GM12891 (cell line): ENCODE data around the gene LPIN2.
"Not testable (repeated sequence)": the region's sequence is repeated elsewhere in the genome, so short reads cannot be mapped to it uniquely, and the experiment has no call there.

ENCODE experiments used
- DNase-seq: peaks from one replicate; pipeline ENCODE4 v3.0.0; 2011; ENCODE audit warnings: low spot score; ENCODE audit not compliant: insufficient read length
- FAIRE-seq: peaks from 2 replicates; lab custom pipeline; 2011; peaks lifted over from hg19 to GRCh38; lab: Jason Lieb, UNC
- PAX5 ChIP-seq: IDR thresholded peaks from 2 replicates; pipeline ENCODE4 v1.6.1; 2011; ENCODE audit warnings: low read length, moderate library complexity, mild to moderate bottlenecking; ENCODE audit not compliant: insufficient read depth, severe bottlenecking
- POLR2A ChIP-seq: IDR thresholded peaks from 2 replicates; pipeline ENCODE4 v1.6.1; 2011; ENCODE audit warnings: low read depth, low read length, control low read depth
- POLR2AphosphoS5 ChIP-seq: IDR thresholded peaks from 2 replicates; pipeline ENCODE4 v1.6.1; 2011; ENCODE audit warnings: low read depth, low read length, control low read depth
- POU2F2 ChIP-seq: IDR thresholded peaks from 2 replicates; pipeline ENCODE4 v1.6.1; 2011; ENCODE audit warnings: low read depth, mild to moderate bottlenecking, control low read depth, low read length, moderate library complexity
- SPI1 ChIP-seq: IDR thresholded peaks from 2 replicates; pipeline ENCODE4 v1.6.1; 2011; ENCODE audit warnings: low read depth, low read length, control low read depth
- TAF1 ChIP-seq: IDR thresholded peaks from 2 replicates; pipeline ENCODE4 v1.6.1; 2011; ENCODE audit warnings: low read depth, low read length, control low read depth

LPIN2 gene

DNA sequence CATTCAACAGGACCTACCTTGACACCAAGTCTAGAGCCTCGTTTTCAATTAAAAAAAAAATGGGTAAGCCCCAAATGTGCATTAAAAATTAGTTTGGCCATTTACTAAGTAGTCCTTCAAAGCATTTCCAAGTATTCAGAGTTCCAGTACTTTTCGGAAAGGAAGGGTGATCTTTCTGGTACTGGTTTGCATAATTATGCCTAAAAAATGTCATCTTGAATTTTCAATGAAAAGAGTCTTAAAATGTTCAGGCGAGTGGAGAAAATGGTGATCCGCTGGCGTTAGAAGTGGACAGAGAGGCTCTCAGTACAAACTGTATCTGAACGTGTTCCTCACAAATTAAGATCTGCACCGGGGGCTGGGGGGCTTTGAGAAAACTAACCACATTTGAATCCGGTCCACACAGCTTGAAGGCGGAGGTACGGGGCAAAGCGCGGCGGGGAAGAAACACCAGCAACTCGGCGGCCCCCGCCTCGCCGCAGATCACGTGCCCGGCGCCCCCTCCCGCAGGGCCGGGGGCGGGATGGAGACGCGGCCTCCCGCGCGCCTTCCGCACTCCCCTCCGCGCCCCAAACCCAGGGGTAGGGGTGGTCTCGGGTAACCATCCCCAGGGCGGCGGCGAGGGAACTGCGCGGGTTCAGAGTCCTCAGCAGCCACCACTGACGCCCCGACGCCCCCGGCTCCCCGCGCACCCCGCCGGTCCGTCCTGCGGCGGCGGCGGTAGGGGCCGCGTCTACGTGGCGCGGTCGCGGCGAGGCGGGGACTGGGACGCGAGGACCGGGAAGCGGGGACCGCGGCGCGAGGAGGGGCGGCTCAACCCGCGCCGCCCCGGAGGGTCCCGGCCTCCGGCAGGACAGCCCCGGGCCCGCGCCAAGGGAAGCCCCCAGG lies 564 bp downstream of the LPIN2 start:
- peak; percentile 31 for DNase-seq

GRCh38 chr18:3010086-3010485 lies 2.9 kb downstream of the LPIN2 start:
- DNase-seq (no peak), FAIRE-seq (no peak)
- no peak for TF ChIP-seq POLR2A
- no peak for TF ChIP-seq POLR2AphosphoS5
- TF ChIP-seq PAX5, result no peak
- TF ChIP-seq SPI1, result no peak
- no peak for TF ChIP-seq POU2F2
- no peak for TF ChIP-seq TAF1

More for the DNA sequence above, 564 bp downstream of the LPIN2 start:
- TF ChIP-seq POU2F2, result no peak
- TF ChIP-seq POLR2A, result no peak
- no peak for TF ChIP-seq PAX5
- TF ChIP-seq TAF1, result no peak
- TF ChIP-seq SPI1, result no peak
- no peak for TF ChIP-seq POLR2AphosphoS5
- peak; percentile 55 for FAIRE-seq

DNA sequence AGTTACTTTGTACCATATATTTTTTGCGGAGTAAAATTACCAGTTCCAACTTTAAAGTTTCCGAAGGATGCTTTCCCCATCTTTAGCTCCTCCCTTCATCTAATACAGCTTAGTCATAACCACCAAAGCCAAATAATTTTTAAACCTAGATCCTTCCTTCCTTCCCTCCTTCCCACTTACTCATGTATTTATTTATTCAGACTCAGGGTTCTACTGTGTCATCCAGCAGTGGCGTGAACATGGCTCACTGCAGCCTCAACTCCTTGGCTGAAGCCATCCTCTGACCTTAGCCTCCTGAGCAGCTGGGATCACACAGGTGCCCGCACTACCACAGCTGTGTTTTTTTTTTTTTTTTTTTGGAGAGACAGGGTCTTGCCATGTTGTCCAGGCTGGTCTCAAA lies 4.4 kb downstream of the LPIN2 start:
- TF ChIP-seq POLR2A, result no peak
- no peak for TF ChIP-seq PAX5
- no peak for TF ChIP-seq SPI1
- TF ChIP-seq POU2F2, result no peak
- TF ChIP-seq TAF1, result no peak
- no peak for TF ChIP-seq POLR2AphosphoS5
- DNase-seq, result no peak
- FAIRE-seq, result no peak

GRCh38 chr18:3007491-3007890 lies 5.5 kb downstream of the LPIN2 start:
- no peak for DNase-seq
- FAIRE-seq, result no peak
- TF ChIP-seq PAX5, result no peak
- TF ChIP-seq POLR2A, result no peak
- TF ChIP-seq POLR2AphosphoS5, result no peak
- TF ChIP-seq SPI1, result no peak
- TF ChIP-seq POU2F2, result no peak
- TF ChIP-seq TAF1, result no peak

DNA sequence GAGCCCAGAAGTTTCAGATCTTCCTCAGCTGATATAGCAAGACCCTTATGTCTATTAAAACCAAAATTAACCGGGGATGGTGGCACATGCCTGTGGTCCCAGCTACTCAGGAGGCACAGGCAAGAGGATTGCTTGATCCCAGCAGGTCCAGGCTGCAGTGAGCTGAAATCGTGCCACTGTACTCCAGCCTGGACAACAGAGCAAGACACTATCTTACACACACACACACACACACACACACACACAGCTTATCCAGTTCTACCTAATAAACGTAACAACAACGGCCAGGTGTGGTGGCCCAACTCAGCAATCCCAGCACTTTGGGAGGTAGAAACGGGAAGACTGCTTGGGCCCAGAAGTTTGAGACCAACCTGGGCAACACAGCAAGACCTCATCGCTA lies 7.5 kb downstream of the LPIN2 start:
- DNase-seq (no peak), FAIRE-seq (no peak)
- TF ChIP-seq TAF1 (no peak), POU2F2 (no peak), SPI1 (no peak), POLR2AphosphoS5 (no peak), POLR2A (no peak), PAX5 (no peak)

GRCh38 chr18:3003766-3004165 lies 9.2 kb downstream of the LPIN2 start:
- DNase-seq, FAIRE-seq: not testable (repeated sequence)

- TF ChIP-seq TAF1 (no peak), SPI1 (no peak), POLR2AphosphoS5 (no peak), POU2F2 (no peak), PAX5 (no peak), POLR2A (no peak)
- FAIRE-seq, result no peak
- DNase-seq, result no peak
Observed at GRCh38 chr18:3002732-3003131, 10.2 kb downstream of the LPIN2 start.

- FAIRE-seq, result no peak
- no peak for TF ChIP-seq POLR2AphosphoS5
- TF ChIP-seq POU2F2, result no peak
- no peak for TF ChIP-seq PAX5
- no peak for TF ChIP-seq POLR2A
- no peak for TF ChIP-seq TAF1
- DNase-seq, result no peak
Observed at GRCh38 chr18:2998644-2999043, 14.3 kb downstream of the LPIN2 start.

DNA sequence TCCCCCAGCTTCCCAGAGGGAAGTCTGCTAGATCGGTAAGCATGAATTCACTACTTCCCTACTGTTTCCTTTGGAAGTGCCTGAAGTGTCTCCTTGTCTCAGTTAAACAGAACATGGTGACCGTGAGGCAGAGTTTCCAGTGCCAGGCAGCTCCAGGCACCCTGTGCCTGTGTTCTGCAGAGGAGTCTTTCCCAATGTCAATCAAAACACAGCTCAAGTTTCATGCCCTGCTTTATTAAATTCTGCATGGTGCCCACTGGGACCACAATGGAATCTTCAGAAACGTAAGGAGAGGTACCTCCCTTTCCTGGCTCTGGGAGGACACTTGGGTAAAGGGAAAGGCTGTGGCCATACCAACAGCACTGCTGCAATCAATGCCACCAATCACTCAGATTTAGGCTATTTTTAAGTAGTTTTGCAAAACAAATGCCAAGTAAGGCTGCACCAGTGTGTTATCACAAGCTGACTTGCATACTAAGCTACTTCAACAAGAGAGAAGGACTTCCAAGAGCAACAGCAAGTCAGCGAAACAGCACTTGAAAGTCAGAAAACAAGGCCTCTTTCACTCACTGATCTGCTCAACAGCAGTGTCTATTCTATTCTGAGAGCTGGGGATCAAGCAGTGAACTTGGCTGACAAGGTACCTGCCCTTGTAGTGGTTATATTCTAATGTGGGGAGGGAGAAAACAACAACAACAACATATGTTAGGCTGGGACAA lies 14.9 kb downstream of the LPIN2 start:
- TF ChIP-seq PAX5 (no peak), TAF1 (no peak), POU2F2 (no peak), POLR2A (no peak), SPI1 (no peak), POLR2AphosphoS5 (no peak)
- FAIRE-seq, result peak; percentile 70
- DNase-seq, result no peak
